MM.1S (cell line): ENCODE data around the gene CD248.

Experiments
- DNase-seq: peaks from one replicate; pipeline ENCODE4 v3.0.0-alpha.2; 2015
- H2AFZ ChIP-seq: fragments of 300-600 bp; sonication (generic); 2 replicates; pipeline ENCODE4 v1.6.0; 2016; ENCODE audit warnings: antibody characterized with exemption, low read length
- H3F3A ChIP-seq: fragments of 300-600 bp; sonication (generic); 2 replicates; pipeline ENCODE4 v1.6.1; 2016; ENCODE audit warnings: mild to moderate bottlenecking, antibody characterized with exemption, low read length, moderate library complexity, mixed read lengths; ENCODE audit not compliant: insufficient read depth
- H3K27ac ChIP-seq: fragments of 300-600 bp; sonication (generic); 2 replicates; pipeline ENCODE4 v1.5.1; 2016; ENCODE audit warnings: mild to moderate bottlenecking, low read length
- H3K27me3 ChIP-seq: fragments of 300-600 bp; sonication (generic); replicated peaks from 2 replicates; pipeline ENCODE4 v1.6.0; 2016; ENCODE audit warnings: low read length; ENCODE audit not compliant: insufficient read depth
- H3K36me3 ChIP-seq: fragments of 300-600 bp; sonication (generic); replicated peaks from 2 replicates; pipeline ENCODE4 v1.6.1; 2016; ENCODE audit warnings: mild to moderate bottlenecking, low read length, mixed read lengths; ENCODE audit not compliant: insufficient read depth
- H3K4me1 ChIP-seq: fragments of 300-600 bp; sonication (generic); 2 replicates; pipeline ENCODE4 v1.6.1; 2016; ENCODE audit warnings: low read length, mixed read lengths
- H3K4me2 ChIP-seq: fragments of 300-600 bp; sonication (generic); 2 replicates; pipeline ENCODE4 v1.6.0; 2016; ENCODE audit warnings: low read depth, low read length
- H3K4me3 ChIP-seq: fragments of 300-600 bp; sonication (generic); 2 replicates; pipeline ENCODE4 v1.5.1; 2016; ENCODE audit warnings: low read length, mixed read lengths
- H3K79me2 ChIP-seq: fragments of 300-600 bp; sonication (generic); 2 replicates; pipeline ENCODE4 v1.6.1; 2016; ENCODE audit warnings: mixed run types, low read length, mixed read lengths
- H3K9ac ChIP-seq: fragments of 300-600 bp; sonication (generic); 2 replicates; pipeline ENCODE4 v1.6.1; 2016; ENCODE audit warnings: low read length, mixed read lengths
- H3K9me2 ChIP-seq: fragments of 300-600 bp; sonication (generic); replicated peaks from 2 replicates; pipeline ENCODE4 v1.6.1; 2016; ENCODE audit warnings: mild to moderate bottlenecking, low read length, mixed read lengths; ENCODE audit not compliant: insufficient read depth
- H3K9me3 ChIP-seq: fragments of 300-600 bp; sonication (generic); replicated peaks from 2 replicates; pipeline ENCODE4 v1.6.1; 2016; ENCODE audit warnings: mild to moderate bottlenecking, low read length, mixed read lengths; ENCODE audit not compliant: insufficient read depth
- H4K20me1 ChIP-seq: fragments of 300-600 bp; sonication (generic); 2 replicates; pipeline ENCODE4 v1.6.1; 2016; ENCODE audit warnings: mild to moderate bottlenecking, low read length, moderate library complexity, mixed read lengths; ENCODE audit not compliant: insufficient read depth
- CTCF ChIP-seq: fragments of 300-600 bp; sonication (generic); IDR thresholded peaks from 2 replicates; pipeline ENCODE4 v1.5.1; 2016; ENCODE audit warnings: antibody characterized with exemption, low read length, mixed read lengths
- EZH2 ChIP-seq: fragments of 300-600 bp; sonication (generic); optimal IDR thresholded peaks from 2 replicates; pipeline ENCODE3; 2017; ENCODE audit warnings: low read depth, mild to moderate bottlenecking, antibody characterized with exemption, low read length, mixed read lengths
- EZH2phosphoT487 ChIP-seq: fragments of 300-600 bp; sonication (generic); IDR thresholded peaks from 2 replicates; pipeline ENCODE4 v1.6.1; 2018; ENCODE audit warnings: antibody characterized with exemption, low read length

The CD248 gene

GRCh38 chr11:66341502-66342126 lies 24.8 kb upstream of the CD248 start:
- Histone ChIP-seq H2AFZ (no peak overlapping the region), H3K9ac (no peak overlapping the region), H3K27ac (no peak overlapping the region), H3K36me3 (no peaks in the 10 kb centered on the region), H3K27me3 (no peaks in the 10 kb centered on the region), H3K79me2 (peaks cover 20% of the 10 kb centered on the region), H3K9me2 (no peaks in the 10 kb centered on the region), H3K9me3 (no peaks in the 10 kb centered on the region), H3K4me3 (no peak overlapping the region), H3K4me1 (peaks cover 9% of the 10 kb centered on the region), H3K4me2 (no peak overlapping the region), H4K20me1 (no peaks in the 10 kb centered on the region), H3F3A (no peaks in the 10 kb centered on the region)
- TF ChIP-seq EZH2: no peak
- no peak for TF ChIP-seq EZH2phosphoT487
- no peak for TF ChIP-seq CTCF
- DNase-seq: no peak

GRCh38 chr11:66340596-66341501 lies 24.0 kb upstream of the CD248 start:
- TF ChIP-seq CTCF: no peak
- no peak for TF ChIP-seq EZH2phosphoT487
- peaks cover 9% of the 10 kb centered on the region for H3K4me1 ChIP-seq
- no peaks in the 10 kb centered on the region for H4K20me1 ChIP-seq

GRCh38 chr11:66339686-66340483 lies 23.0 kb upstream of the CD248 start:
- Histone ChIP-seq H3K4me1 (peaks cover 9% of the 10 kb centered on the region), H3K27me3 (peaks cover 9% of the 10 kb centered on the region; the same call in 1 of the 2 replicates), H3K9me3 (no peaks in the 10 kb centered on the region), H4K20me1 (no peaks in the 10 kb centered on the region), H3K4me2 (no peak overlapping the region), H3K9ac (no peak overlapping the region), H3K9me2 (no peaks in the 10 kb centered on the region), H3K4me3 (no peak overlapping the region), H3F3A (no peaks in the 10 kb centered on the region), H3K36me3 (no peaks in the 10 kb centered on the region), H3K79me2 (peaks cover 20% of the 10 kb centered on the region), H3K27ac (no peak overlapping the region), H2AFZ (no peak overlapping the region)
- no peak for TF ChIP-seq EZH2phosphoT487
- no peak for TF ChIP-seq CTCF
- TF ChIP-seq EZH2: no peak
- DNase-seq: no peak

More at GRCh38 chr11:66340596-66341501, 24.0 kb upstream of the CD248 start:
- no peaks in the 10 kb centered on the region; the same call in 1 of the 2 replicates for H3K27me3 ChIP-seq
- no peak overlapping the region for H3K27ac ChIP-seq
- no peaks in the 10 kb centered on the region for H3K9me2 ChIP-seq
- no peak overlapping the region for H3K4me2 ChIP-seq
- no peak overlapping the region for H3K9ac ChIP-seq
- H3K79me2 ChIP-seq: peaks cover 20% of the 10 kb centered on the region
- no peaks in the 10 kb centered on the region for H3K9me3 ChIP-seq
- H2AFZ ChIP-seq: no peak overlapping the region
- no peak overlapping the region for H3K4me3 ChIP-seq
- no peaks in the 10 kb centered on the region for H3F3A ChIP-seq
- no peak for DNase-seq
- no peaks in the 10 kb centered on the region for H3K36me3 ChIP-seq
